ENCODE results near the gene SHMT1.

DNA sequence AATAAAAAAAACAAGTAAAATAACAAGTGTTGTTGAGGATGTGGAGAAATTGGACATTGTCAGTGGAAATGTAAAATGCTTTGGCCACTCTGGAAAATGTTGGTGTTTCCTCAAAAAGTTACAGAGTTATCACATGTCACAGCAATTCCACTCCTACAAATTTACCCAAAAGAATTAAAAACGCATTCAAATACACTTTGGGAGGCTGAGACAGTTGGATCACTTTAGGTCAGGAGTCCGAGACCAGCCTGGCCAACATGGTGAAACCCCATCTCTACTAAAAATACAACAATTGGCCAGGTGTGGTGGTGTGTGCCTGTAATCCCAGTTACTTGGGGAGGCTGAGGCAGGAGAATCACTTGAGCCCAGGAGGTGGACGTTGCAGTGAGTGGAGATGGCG is 54.1 kb downstream of the SHMT1 start:
- TF ChIP-seq, protein P1, sequence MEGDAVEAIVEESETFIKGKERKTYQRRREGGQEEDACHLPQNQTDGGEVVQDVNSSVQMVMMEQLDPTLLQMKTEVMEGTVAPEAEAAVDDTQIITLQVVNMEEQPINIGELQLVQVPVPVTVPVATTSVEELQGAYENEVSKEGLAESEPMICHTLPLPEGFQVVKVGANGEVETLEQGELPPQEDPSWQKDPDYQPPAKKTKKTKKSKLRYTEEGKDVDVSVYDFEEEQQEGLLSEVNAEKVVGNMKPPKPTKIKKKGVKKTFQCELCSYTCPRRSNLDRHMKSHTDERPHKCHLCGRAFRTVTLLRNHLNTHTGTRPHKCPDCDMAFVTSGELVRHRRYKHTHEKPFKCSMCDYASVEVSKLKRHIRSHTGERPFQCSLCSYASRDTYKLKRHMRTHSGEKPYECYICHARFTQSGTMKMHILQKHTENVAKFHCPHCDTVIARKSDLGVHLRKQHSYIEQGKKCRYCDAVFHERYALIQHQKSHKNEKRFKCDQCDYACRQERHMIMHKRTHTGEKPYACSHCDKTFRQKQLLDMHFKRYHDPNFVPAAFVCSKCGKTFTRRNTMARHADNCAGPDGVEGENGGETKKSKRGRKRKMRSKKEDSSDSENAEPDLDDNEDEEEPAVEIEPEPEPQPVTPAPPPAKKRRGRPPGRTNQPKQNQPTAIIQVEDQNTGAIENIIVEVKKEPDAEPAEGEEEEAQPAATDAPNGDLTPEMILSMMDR (IDR thresholded peaks at IDR 0.05; ENCODE audit: poor library complexity), result no peak
- TF ChIP-seq EZH2 (IDR thresholded peaks at IDR 0.05; ENCODE audit: borderline replicate concordance) (no peak), EZH2phosphoT487 (IDR thresholded peaks at IDR 0.05; ENCODE audit: low read depth, severe bottlenecking, unreplicated experiment) (no peak)

Data from hepatocyte (in vitro differentiated cells).